Small intestine (tissue), 7 donors: ENCODE measurements around the gene FSTL1. TPM values are rescaled to one million over a fixed set of nuclear protein-coding genes. Genes with fewer than 3 reads are reported as not detected.

Source experiments
- DNase-seq, 2 donors: peaks; one replicate each; pipeline versions ENCODE4 v3.0.0 to v3.0.0-alpha.2; 2013
- FAIRE-seq: peaks from 2 replicates; lab custom pipeline; 2012; peaks lifted over from hg19 to GRCh38; lab: Jason Lieb, UNC
- H3K27ac ChIP-seq, 3 donors: one replicate each; pipeline ENCODE4 v1.5.1; 2013; ENCODE audit warnings: low read length in 2 of 3, mild to moderate bottlenecking in 2 of 3, control low read depth in 1 of 3, inconsistent platforms in 1 of 3, low read depth in 1 of 3, moderate library complexity in 1 of 3
- H3K27me3 ChIP-seq, 3 donors: one replicate each; pipeline ENCODE4 v1.6.1; 2013; ENCODE audit warnings: low read length in 3 of 3, inconsistent platforms in 1 of 3; ENCODE audit not compliant: control insufficient read depth in 3 of 3, insufficient read depth in 3 of 3
- H3K36me3 ChIP-seq, 3 donors: one replicate each; pipeline ENCODE4 v1.6.1; 2013; ENCODE audit warnings: low read length in 3 of 3, inconsistent platforms in 1 of 3, low read depth in 1 of 3, mild to moderate bottlenecking in 1 of 3, moderate library complexity in 1 of 3; ENCODE audit not compliant: control insufficient read depth in 3 of 3, insufficient read depth in 2 of 3
- H3K4me1 ChIP-seq, 3 donors: one replicate each; pipeline ENCODE4 v1.6.1; 2013; ENCODE audit warnings: low read length in 2 of 3, inconsistent platforms in 1 of 3, low read depth in 1 of 3, mild to moderate bottlenecking in 1 of 3, moderate library complexity in 1 of 3; ENCODE audit not compliant: control insufficient read depth in 3 of 3, insufficient read depth in 2 of 3
- H3K4me3 ChIP-seq, 3 donors: one replicate each; pipeline ENCODE4 v1.5.1; 2013; ENCODE audit warnings: low read length in 3 of 3, control low read depth in 1 of 3, inconsistent platforms in 1 of 3, low read depth in 1 of 3, mild to moderate bottlenecking in 1 of 3, moderate library complexity in 1 of 3
- H3K9me3 ChIP-seq, 2 donors: one replicate each; pipeline ENCODE4 v1.6.1; 2013; ENCODE audit warnings: low read depth in 1 of 2, low read length in 1 of 2; ENCODE audit not compliant: control insufficient read depth in 2 of 2, insufficient read depth in 1 of 2
- WGBS, 3 donors: extraction: QIAGEN DNeasy Blood & Tissue Kit; methylation state at CpG; one replicate each; pipeline ENCODE4 v1.1.7; 2013; 5-methylcytosine and 5-hydroxymethylcytosine counted together
- polyA plus RNA-seq, 4 donors: library from polyadenylated mRNA; stranded (reverse) in 3 of 4; unstranded in 1 of 4; fragments of 200-250 nt in 3 of 4; fragments of 120-200 nt in 1 of 4; gene quantifications; one replicate each; pipeline versions ENCODE4 v1.2.1 to v1.2.3, GENCODE V29; 2013
- donor health status: healthy with polysubstance abuse.
- donor health status: control.
- donor health status: control.
- donor health status: Bipolar disorder and iron deficiency.
- donor health status: healthy.

FSTL1 gene
- polyA plus RNA-seq, 4 donors, result 1.3 to 95.5 (median 46.4) TPM

GRCh38 chr3:120442975-120443517 lies 7.7 kb downstream of the FSTL1 start:
- Histone ChIP-seq H3K4me1 (peaks cover 0 to 10% (median 0%) of the 10 kb centered on the region in 3 donors), H3K27ac (no peak overlapping the region), H3K4me3 (no peak overlapping the region), H3K27me3 (peaks cover 0 to 4% (median 2%) of the 10 kb centered on the region in 3 donors), H3K36me3 (peaks cover 0 to 4% (median 0%) of the 10 kb centered on the region in 3 donors), H3K9me3 (no peaks in the 10 kb centered on the region)
- 66 to 96% (median 71%) methylated on average over 1 of the region's 2 CpGs for WGBS, 3 donors
- FAIRE-seq (no peak), DNase-seq (no peak)

- H3K9me3 ChIP-seq, result no peaks in the 10 kb centered on the region
- H3K4me1 ChIP-seq, result peaks cover 0 to 10% (median 0%) of the 10 kb centered on the region in 3 donors
- H3K4me3 ChIP-seq, result no peak overlapping the region
- peaks cover 0 to under 1% (median 0%) of the 10 kb centered on the region in 3 donors for H3K27me3 ChIP-seq
- H3K36me3 ChIP-seq, result peaks cover 0 to 4% (median 0%) of the 10 kb centered on the region in 3 donors
- H3K27ac ChIP-seq, result no peak overlapping the region
- DNase-seq (no peak), FAIRE-seq (no peak)
- WGBS, 3 donors, result 64 to 72% (median 68%) methylated on average over 4 of the region's 4 CpGs
These were observed 9.0 kb downstream of the FSTL1 start for GRCh38 chr3:120441776-120442175.

GRCh38 chr3:120440762-120441161 lies 10.0 kb downstream of the FSTL1 start:
- WGBS, 3 donors, result 9 to 40% (median 40%) methylated on average over 3 of the region's 3 CpGs
- no peak overlapping the region for H3K4me3 ChIP-seq
- H3K9me3 ChIP-seq, result no peaks in the 10 kb centered on the region
- FAIRE-seq (no peak), DNase-seq (no peak)
- H3K4me1 ChIP-seq, result peaks cover 0 to 10% (median 0%) of the 10 kb centered on the region in 3 donors
- peaks cover 0 to 4% (median 0%) of the 10 kb centered on the region in 3 donors for H3K36me3 ChIP-seq
- no peaks in the 10 kb centered on the region for H3K27me3 ChIP-seq
- H3K27ac ChIP-seq, result no peak overlapping the region

GRCh38 chr3:120440001-120440703 lies 10.6 kb downstream of the FSTL1 start:
- H3K27ac ChIP-seq, result peak overlapping the region in 2 of 3 donors; percentile 12 to 65
- no peak for FAIRE-seq
- no peak overlapping the region for H3K4me3 ChIP-seq
- DNase-seq, result no peak
- H3K36me3 ChIP-seq, result peaks cover 0 to 4% (median 0%) of the 10 kb centered on the region in 3 donors
- H3K27me3 ChIP-seq, result no peaks in the 10 kb centered on the region
- no peaks in the 10 kb centered on the region for H3K9me3 ChIP-seq
- H3K4me1 ChIP-seq, result peaks cover 0 to 10% (median 0%) of the 10 kb centered on the region in 3 donors
- whole genome bisulfite sequencing, 3 donors, result 74 to 92% (median 86%) methylated on average over 5 of the region's 5 CpGs

- Histone ChIP-seq H3K4me3 (no peak overlapping the region), H3K9me3 (no peaks in the 10 kb centered on the region), H3K27me3 (no peaks in the 10 kb centered on the region), H3K4me1 (peaks cover 0 to 10% (median 0%) of the 10 kb centered on the region in 3 donors), H3K36me3 (peaks cover 0 to 4% (median 0%) of the 10 kb centered on the region in 3 donors), H3K27ac (peak overlapping the region in 2 of 3 donors; percentile 27 to 65)
- DNase-seq (peak in 1 of 2 donors; percentile 51), FAIRE-seq (no peak)
- WGBS, 3 donors, result 51 to 83% (median 75%) methylated on average over 10 of the region's 10 CpGs
These were observed 12.0 kb downstream of the FSTL1 start for GRCh38 chr3:120438665-120439370.

- peaks cover 0 to 10% (median 0%) of the 10 kb centered on the region in 3 donors for H3K4me1 ChIP-seq
- H3K9me3 ChIP-seq, result no peaks in the 10 kb centered on the region
- no peak overlapping the region for H3K4me3 ChIP-seq
- no peaks in the 10 kb centered on the region for H3K27me3 ChIP-seq
- 84 to 95% (median 85%) methylated on average over 4 of the region's 4 CpGs for WGBS, 3 donors
- DNase-seq (no peak), FAIRE-seq (no peak)
- peaks cover 0 to 4% (median 0%) of the 10 kb centered on the region in 3 donors for H3K36me3 ChIP-seq
- H3K27ac ChIP-seq, result peak overlapping the region in 1 of 3 donors; percentile 7
These were observed 12.6 kb downstream of the FSTL1 start for GRCh38 chr3:120438216-120438615.

- Histone ChIP-seq H3K36me3 (peaks cover 0 to 4% (median 0%) of the 10 kb centered on the region in 3 donors), H3K4me3 (no peak overlapping the region), H3K9me3 (no peaks in the 10 kb centered on the region), H3K27ac (no peak overlapping the region), H3K27me3 (no peaks in the 10 kb centered on the region), H3K4me1 (peaks cover 0 to 10% (median 0%) of the 10 kb centered on the region in 3 donors)
- FAIRE-seq (no peak), DNase-seq (no peak)
- WGBS, 3 donors, result 81 to 91% (median 89%) methylated on average over 2 of the region's 2 CpGs
These were observed 13.2 kb downstream of the FSTL1 start for GRCh38 chr3:120437559-120437958.

- Histone ChIP-seq H3K27ac (peak overlapping the region in 1 of 3 donors; percentile 17), H3K9me3 (no peaks in the 10 kb centered on the region), H3K36me3 (peaks cover 0 to 4% (median 0%) of the 10 kb centered on the region in 3 donors), H3K27me3 (no peaks in the 10 kb centered on the region), H3K4me1 (peaks cover 0 to 10% (median 0%) of the 10 kb centered on the region in 3 donors), H3K4me3 (no peak overlapping the region)
- no peak for DNase-seq
- FAIRE-seq, result no peak
- 89 to 90% (median 90%) methylated on average over 4 of the region's 4 CpGs for WGBS, 3 donors
These were observed 14.2 kb downstream of the FSTL1 start for GRCh38 chr3:120436523-120437050.
